HTR-8/SVneo (cell line): ENCODE data around the gene ACP1.

Experiments
- DNase-seq: peaks from one replicate; pipeline ENCODE4 v3.0.0; 2011; ENCODE audit warnings: low spot score, mixed read lengths; ENCODE audit not compliant: insufficient read length
- FAIRE-seq: peaks from 2 replicates; lab custom pipeline; 2011; peaks lifted over from hg19 to GRCh38; lab: Jason Lieb, UNC

The ACP1 gene

DNA sequence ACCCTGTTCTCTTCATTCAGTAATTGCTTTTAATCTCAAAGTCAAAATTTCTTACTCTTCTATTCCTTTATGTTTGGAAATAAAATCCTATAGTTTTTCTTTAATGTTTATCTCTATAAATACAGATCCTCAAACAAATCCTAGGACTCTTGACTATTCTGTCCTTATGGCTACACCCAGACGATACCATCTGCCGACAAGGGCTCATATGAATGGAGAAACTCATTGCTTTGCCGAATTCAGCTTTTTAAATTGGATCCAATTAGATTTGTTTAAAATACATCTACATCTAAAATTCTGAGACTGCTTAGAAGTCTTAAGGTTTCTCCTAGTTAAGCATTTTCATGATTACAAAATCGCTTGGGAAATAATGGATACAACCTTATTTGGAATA lies 14.2 kb downstream of the ACP1 start:
- DNase-seq: no peak
- no peak for FAIRE-seq

DNA sequence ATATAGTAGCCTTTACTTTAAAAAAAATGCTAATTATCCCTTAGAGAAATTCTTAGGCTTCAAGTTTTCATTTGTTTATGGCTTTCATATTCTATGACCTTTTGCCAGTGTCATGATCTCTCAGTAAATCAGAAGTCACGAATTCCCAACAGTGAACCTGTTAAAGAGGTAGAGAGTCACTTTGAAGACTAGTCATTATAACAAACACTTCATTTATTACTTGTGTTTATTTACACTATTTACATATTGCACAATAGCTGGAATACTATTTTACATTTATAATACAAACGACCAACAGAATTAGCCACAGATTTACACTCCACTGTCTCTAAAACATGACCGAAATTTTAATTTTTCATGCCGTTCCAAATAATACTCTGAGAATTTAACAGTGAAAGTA lies 14.6 kb downstream of the ACP1 start:
- FAIRE-seq (no peak), DNase-seq (no peak)

DNA sequence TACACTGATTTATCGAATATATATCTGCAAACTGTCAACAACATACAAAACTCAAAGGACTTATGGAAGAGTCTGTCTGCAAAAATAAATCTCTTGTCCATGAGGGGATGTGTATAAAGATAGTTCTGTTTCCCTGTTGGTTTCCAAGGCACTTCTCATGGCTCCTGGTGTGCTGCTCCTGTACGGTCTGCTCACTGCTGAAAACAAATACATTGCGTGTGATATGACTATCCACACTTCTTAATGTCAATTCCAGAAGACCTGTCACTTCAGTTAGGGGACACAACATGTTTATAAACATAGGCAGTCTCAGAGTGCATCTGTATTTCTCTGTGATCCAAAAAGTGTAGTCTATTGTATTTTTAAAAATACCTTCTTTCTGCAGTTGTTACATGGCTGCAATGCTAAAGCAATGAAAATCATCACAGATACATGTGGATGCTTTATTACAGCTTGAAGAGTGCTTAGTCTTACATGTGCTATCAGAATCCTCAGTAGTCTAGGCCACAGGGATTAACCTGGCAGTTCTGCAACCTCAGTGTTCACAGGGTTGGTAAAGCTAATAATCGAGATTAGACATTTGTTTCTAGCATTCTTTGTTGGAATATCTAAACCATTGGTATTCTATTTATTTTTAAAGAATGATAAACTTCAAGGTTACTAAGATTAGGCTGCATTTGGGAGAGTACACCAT lies 15.4 kb downstream of the ACP1 start:
- FAIRE-seq (no peak), DNase-seq (no peak)

DNA sequence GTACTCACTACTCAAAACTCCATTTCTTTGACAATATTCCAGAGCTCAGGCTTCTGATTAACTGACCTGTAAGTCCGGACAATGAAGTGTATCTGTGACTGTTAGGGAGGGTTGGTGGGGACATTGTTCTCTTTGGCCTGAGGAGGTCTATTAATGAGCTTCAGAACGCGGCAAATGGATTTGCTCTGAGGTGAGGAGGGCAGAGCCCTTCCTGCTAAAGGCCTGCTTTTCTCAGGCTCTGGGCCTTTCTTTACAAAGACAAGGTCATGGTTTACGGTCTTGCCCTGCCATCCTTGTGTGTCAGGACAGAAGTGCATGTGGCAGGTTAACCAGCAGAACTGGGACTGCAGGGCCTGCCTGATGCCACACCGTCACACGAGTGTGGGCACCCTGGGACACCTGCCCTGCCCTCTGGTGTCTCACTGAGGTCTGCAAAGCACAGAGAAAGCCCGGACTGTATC lies 15.9 kb downstream of the ACP1 start:
- DNase-seq (no peak), FAIRE-seq (no peak)

DNA sequence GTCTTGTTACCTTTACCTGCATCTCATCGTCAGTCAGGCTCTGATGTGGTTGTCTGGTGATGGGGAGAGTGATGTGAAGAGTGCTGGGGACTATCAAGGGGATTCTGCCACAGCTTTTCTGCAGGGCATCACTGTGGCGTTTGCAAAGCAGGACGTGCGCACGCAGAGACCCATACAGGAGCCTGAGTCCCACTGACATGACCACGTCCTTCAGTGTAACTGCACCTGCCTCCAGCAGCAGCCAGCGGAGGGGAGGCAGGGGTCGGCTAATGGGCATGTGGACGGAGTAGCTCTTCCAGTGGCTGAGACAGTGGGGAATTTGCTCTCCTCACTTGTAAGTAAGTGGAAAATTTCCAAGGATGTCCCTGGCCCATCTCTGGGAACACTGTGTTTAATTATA lies 16.6 kb downstream of the ACP1 start:
- FAIRE-seq: no peak

DNA sequence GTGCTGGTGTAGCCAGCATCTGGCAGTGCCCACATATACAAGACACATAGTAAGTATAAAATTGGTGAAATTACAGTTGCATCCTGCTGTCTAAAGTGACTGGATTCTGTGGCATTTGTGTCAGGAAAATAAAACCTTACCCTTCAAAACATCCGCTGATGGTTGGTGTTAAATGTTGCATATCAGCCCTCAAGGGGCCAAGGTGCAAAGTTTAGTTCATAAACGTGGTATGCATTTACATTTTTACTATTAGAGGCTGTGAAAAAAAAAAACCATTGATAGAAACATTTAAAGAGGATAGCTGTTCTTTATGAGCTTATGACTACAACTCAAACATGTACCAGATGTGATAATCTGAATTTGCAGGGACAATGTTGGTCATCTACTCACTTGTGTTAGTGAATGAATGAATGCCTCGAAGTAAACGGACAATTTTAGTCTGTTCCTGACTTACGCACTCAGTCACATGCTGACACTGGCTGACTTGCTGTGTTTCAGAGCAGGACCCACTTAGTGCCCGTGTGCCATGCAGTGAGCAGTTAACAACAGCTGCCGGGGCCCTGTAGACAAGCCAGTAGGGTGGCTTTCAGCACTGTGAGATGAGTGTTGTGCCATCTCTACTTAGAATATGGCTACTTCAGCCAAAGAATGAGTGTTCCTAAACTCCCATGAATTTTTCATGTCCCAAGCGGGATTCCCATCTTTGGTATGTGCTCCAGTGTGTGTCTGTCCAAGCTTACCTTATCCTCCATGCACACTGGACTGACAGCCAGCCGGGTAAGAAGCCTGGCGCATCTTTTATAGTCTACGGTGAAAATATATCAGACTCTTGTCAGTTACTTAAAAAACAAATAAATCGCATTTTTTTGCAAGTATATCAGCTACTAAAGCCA lies 17.9 kb downstream of the ACP1 start:
- DNase-seq: no peak
- FAIRE-seq: no peak

More for the DNA sequence above, 16.6 kb downstream of the ACP1 start:
- no peak for DNase-seq

DNA sequence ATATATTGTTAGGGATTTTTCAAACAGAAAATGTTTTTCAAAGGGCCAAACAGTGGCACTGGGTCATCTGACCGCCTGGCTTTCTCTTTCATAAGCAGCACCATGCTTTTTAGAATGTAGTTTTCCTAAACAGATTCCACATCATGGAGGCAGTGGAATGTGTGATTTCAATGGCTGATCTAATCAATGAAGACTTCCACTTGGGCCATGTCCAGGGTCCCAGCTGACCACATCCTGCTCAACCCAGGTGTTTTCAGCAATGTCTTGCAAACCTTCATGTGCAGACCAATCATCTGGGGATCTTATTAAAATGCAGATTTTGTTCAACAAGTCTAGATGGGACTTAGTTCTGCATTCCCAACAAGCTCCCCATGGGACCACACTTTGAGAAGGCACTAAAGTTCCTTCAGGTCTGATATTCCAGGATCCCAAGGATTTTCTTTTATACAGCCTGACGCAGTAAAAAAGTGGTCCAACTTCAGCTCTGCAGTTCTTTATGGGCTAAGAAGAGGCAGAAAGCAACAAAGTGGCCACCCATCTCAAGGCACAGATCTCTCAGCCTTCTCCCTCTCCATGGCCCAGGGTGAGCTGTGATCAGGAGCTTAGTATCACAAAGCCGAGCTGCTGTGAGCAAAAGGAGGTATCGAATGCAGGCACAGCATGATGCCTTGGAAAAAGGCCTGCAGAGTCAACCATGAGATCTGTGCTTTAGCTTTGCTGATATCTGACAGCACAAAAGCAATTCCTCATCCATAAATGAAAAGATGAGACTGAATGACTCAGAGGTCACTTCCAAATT lies 19.4 kb downstream of the ACP1 start:
- peak; percentile 9 for FAIRE-seq
- DNase-seq: no peak

DNA sequence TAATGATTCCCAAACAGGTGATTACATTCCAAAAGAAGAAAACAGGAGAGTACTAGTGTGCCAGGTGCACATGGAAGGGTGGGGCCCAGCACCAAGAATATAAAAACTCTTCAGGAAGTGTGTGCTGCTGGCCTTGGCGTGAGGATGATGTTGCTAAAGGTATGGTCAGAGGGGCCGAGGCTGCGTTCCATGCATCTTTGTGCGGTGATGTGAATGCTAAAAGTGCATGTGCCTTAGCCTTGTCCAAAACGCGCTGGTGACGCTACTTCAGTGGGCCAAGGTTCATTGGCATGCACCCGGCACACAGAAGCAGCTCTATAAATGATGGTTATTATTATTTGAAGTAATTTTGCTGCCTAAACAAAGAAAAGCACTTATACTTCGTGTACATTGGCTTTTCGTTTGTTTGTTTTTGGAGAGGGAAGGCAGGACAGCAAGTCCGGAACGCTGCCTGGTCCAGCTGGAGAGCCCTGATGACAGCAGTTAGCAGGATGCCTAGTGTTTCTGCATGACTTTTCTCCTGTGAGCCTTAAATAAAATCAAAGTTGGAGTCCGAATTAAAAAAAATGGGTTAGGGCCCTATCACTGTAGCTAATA lies 20.2 kb downstream of the ACP1 start:
- FAIRE-seq (no peak), DNase-seq (no peak)

DNA sequence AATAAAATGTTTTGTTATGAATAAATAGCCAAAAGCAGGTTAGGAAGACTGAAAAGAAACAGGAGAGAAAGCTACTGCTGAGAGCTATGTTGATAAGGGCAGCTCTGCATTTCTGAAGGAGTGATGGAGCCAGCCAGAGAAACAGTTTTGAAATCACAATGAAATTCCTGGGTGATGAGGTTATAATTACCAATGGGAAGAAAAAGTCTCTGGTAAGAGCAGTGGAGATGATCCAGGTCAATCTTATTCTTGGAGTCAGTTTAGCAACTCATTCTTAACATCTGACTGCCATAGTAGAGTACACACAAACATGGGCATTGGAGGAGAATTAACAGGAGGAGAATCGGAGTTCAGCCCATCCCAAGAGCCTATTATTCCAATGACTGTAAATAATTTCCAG lies 20.8 kb downstream of the ACP1 start:
- DNase-seq (peak; percentile 29), FAIRE-seq (no peak)

DNA sequence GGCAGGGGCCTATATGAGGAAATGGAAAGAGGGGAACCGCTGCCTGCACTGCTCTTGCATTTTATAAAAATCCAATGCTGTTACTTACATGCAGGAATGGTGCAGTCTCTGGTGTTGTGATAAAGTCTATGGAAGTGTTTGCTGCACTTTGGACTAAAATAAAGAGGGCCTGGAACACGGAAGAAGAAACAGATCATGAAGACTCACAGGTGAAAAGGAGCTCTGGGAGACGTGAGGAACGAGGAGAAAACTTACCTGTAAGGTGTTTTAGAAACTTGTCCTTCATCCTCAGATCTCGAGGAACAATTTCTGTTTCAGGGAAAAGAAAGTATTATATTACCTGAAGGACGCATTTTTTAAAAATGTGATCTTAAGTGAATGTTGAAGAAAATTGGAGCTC lies 21.3 kb downstream of the ACP1 start:
- no peak for FAIRE-seq

DNA sequence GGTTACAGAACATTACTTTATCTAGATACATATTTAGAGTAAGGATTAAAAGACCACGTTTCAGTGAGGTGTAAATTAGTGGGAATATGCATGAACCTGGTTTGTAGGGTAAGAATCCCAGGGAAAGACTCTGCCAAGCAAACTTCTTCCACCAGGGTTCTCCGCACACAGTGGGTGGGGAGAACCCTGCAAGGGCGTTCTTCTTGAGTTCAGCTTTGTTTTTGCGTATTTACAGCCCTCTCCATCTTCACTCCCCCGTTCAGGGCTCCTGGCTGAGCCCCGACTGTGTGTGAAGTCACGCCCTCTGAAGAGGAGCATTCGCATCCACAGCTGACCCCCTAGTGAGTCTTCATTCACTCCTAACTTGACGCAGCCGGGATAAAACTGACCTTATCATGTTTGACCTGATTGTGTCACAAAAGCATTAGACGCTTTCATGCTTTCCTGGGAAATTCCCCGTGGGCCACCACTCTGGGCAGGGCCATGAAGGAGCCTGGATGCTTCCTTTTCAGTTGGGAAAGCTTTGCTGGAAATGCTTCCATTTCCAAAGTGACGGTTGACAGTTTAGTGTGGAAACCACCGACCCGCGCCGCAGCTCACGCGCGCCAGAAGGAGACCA lies 22.1 kb downstream of the ACP1 start:
- FAIRE-seq (no peak), DNase-seq (no peak)

More for the DNA sequence above, 21.3 kb downstream of the ACP1 start:
- no peak for DNase-seq

DNA sequence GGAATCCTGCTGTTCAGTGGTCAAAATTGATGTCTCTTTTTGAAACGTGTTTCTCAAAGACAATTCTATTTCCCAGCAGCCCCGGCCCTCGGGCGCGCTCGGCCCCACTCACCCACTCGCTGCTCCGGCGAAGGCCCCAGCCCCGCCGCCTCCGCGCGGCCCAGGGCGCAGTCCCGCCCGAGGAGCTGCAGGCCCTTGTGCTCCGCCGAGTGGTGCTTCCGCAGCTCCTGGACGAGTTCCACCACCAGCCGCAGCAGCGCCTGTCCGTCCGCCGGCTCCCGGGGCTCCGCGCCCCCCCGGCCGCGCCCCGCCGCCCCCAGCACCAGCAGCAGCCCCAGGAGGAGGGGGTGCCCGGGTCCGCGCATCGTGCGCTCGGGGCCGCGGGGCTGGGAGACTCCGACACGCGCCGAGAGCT lies 22.7 kb downstream of the ACP1 start:
- DNase-seq (no peak), FAIRE-seq (no peak)

DNA sequence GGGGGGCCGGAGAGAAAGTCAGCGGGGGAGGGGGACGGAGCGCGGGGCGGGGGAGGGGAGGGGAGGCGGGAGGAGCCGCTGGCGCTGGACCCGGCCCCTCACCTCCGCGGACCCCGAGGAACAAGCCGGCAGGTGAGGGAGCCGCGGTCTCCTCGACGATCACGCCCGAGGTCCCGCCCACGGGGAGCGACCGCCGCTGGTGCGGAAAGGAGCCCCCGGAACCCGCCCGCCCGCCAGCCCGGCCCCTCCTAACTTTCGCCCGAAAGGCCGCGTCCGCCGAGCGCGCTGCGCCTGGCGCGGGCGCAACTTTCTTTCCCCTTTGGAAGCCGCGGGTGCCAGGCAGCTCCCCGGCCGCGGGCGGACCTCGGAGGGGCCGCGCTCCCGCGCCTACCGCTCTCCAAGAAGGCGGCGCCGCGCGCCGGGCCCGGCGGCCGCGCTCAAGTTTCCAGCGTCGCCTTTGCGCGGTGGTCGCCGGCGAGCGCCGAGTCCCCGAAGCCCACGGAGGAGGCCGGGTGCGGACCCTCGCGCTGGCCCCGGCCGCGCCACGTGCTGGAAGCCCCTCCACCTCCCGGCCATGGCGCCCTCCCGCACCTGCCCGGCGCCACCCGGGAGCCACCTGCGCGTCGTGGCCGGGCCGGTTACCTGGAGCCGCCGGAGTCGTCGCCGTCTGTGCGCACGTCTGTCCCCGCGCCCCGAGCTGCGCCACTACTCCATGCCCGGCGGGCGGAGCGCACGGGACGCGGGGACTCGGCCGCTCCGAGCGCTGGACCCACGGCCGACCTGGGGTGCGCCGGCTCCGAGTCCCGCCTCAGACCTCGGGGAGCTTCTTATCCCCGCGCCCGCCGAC lies 23.4 kb downstream of the ACP1 start, which contains the start of gene ALKAL2:
Gene ALKAL2 (minus strand): TSS at position 181 of the 847 bp plus-strand sequence. CDS start 256 bp downstream, outside the sequence.
- no peak for FAIRE-seq
- no peak for DNase-seq

DNA sequence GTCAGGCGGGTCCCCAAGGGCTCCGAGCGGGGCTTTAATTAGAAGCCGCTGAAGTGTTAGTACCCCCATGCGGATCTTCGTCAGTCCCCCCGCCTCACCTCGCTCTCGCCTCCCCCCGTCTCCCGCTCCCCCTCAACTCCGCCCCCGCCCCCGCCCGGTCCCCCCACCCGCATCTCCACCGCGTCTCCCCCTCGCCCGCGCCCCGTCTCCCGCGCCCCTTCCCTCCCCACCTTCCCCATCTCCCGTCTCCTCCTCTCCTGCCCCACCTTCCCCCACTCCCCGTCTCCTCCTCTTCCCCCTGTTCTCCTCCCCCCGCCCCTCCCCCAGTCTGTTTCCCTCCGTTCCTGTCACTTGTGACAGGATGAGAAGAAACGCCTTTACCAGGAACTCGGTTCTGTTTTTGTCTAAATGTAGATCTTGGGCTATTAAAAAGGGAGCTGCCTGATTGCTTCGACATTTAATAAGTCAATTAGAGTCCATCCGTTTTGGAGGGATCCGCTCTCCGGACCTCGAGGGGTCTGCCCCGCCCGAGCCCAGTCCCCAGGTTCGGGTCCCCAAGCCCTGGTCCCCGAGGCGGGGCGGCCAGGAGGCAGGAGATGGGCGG lies 24.1 kb downstream of the ACP1 start:
- FAIRE-seq: no peak
- DNase-seq: no peak

DNA sequence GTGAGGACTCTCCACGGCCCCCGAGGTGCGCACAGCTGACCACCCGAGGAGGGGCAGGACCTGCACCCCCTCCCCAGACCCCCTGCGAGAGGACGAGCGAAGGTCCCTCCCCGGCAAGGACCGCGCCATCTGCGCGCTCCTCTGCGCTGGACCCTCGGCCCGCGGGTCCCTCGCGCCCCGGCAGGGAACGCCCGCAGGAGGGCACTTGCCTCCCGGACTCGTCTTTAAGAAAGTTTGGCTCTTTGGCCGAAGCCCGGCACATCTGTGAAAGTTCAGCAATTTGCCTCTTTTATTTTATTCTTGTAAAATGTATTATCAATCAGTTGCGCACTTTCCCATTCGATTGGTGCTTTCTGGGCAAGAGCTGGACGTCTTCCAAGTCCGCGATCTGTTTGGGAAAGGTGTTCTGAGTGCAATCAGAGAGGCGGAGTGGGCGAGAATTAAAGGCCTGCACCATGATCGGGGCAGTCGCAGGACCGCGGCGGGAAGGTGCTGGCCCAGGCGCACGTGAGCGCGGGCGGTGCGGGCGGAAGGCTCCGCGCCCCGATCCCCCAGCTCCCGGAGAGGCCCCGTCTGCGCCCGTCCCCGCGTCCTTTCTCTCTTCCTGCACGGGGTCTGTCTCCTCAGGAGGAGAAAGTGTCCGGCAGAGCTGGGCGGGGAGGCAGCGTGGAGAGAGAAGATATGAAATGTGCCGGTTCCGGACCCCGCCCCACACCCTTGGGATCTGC lies 24.8 kb downstream of the ACP1 start:
- DNase-seq (no peak), FAIRE-seq (peak; percentile 72)

DNA sequence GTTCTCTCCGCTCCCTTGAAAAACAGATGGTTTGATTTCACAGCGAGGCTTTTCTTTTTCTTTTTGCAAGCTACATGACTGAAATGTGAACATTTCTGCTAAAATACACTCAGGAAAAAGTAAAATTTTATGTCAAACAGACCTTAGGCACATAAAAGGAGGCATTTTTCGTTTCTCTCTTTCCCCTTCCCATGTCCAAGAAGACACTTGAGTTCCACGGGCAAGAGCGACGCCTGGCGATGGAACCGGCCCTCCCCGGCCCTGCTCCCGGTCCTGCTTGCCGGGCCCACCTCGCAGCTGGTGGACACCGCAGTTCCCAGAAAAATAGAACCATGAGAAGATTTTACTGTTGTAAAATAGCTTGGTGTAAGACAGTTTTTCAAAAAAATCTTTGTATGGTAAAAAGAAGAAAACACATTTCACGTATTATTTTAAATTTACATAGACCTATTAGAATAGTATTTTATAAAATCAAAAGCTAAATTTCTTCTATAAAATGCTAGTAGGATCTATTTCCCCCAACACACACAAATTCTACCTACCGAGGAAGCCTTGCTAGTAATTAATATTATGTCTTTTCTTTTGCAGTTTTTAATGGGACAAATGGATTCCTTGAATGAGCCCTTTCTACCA lies 25.5 kb downstream of the ACP1 start:
- DNase-seq (peak; percentile 49), FAIRE-seq (peak; percentile 69)

DNA sequence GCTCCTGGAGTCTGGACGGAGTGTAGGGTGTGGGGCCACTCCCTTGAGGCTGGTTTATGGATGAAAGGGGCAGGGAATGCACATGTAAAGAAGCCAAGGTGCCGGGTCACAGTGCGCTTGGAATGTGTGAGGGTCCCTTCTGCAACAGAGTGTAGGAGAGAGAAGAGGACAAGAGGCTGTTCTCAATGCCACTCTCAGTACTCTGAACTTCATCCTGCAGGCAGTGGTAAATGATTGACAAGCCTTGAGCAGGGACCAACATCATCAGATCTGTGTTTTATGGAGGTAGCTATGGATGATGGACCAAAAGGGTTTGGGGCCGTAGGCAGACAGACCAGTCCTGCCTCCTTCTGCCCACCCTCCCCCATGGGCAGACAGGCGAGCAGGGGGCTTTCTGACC lies 30.3 kb downstream of the ACP1 start:
- FAIRE-seq: peak; percentile 77

More for the DNA sequence above, 30.3 kb downstream of the ACP1 start:
- DNase-seq: no peak
